Peyer's patch (tissue), 4 donors: ENCODE measurements around the gene SPDYE2B.
"Not testable (repeated sequence)": the region's sequence is repeated elsewhere in the genome, so short reads cannot be mapped to it uniquely, and the experiment has no call there.

Source experiments
- CTCF ChIP-seq, 6 experiments: fragments of 450-650 bp in 4 of 6; fragments of 200-600 bp in 2 of 6; sonication (generic) in 1 of 6; IDR thresholded peaks; one replicate each; pipeline ENCODE4 v1.5.1; 2017 to 2019; ENCODE audit warnings: antibody characterized with exemption in 6 of 6, mild to moderate bottlenecking in 3 of 6, moderate library complexity in 1 of 6
- POLR2A ChIP-seq, 2 donors: fragments of 450-650 bp; IDR thresholded peaks; one replicate each; pipeline ENCODE4 v1.5.1; 2017; ENCODE audit warnings: antibody characterized with exemption in 2 of 2, mild to moderate bottlenecking in 2 of 2, moderate library complexity in 2 of 2

GRCh38 chr7:102638848-102639247, 11.3 kb upstream of the SPDYE2B start:
- TF ChIP-seq CTCF, POLR2A (IDR thresholded peaks at IDR 0.05): not testable (repeated sequence)
